B cell (primary cell): ENCODE data around the gene MYL6. TPM values are rescaled to one million over a fixed set of nuclear protein-coding genes. Genes with fewer than 3 reads are reported as not detected.
A peak's percentile ranks its signal among the peaks of the same experiment; 100 is the strongest.

Experiments used
- ATAC-seq: fragments of 200-7000 bp; cut with Tn5 transposase; one replicate; pipeline ENCODE4 v1.10.0; 2021; ENCODE audit warnings: low read depth, mild to moderate bottlenecking, moderate number of reproducible peaks, moderate library complexity
- CTCF ChIA-PET: fragments of 350-600 bp; sonication (Branson Sonifier 250); formaldehyde crosslinking; loops from one replicate; lab custom pipeline; 2021; ENCODE audit warnings: antibody characterized with exemption, inconsistent platforms; lab: Charles Lee
- POLR2A ChIA-PET: fragments of 350-600 bp; sonication (Branson Sonifier 250); formaldehyde crosslinking; loops from one replicate; lab custom pipeline; 2021; ENCODE audit warnings: antibody characterized with exemption; lab: Charles Lee
- DNase-seq: peaks from one replicate; pipeline ENCODE4 v3.0.0; 2013
- H2AFZ ChIP-seq: 2 replicates; pipeline ENCODE4 v1.6.1; 2012; ENCODE audit warnings: mild to moderate bottlenecking, low read depth, low read length; ENCODE audit not compliant: insufficient read depth, poor library complexity, severe bottlenecking
- H3K27ac ChIP-seq, 2 donors: 1 replicate in 1 of 2; 2 replicates in 1 of 2; pipeline ENCODE4 v1.5.1; 2012 to 2013; ENCODE audit warnings: low read length in 2 of 2, mild to moderate bottlenecking in 2 of 2, moderate library complexity in 1 of 2
- H3K27me3 ChIP-seq, 4 experiments: fragments of 200-600 bp in 1 of 4; sonication (generic) in 1 of 4; replicated peaks in 1 of 4; 1 replicate in 2 of 4; 2 replicates in 2 of 4; pipeline versions ENCODE4 v1.6.1 to v1.7.0; 2013 to 2016; ENCODE audit warnings: low read length in 3 of 4, mild to moderate bottlenecking in 2 of 4, mixed read lengths in 1 of 4, moderate library complexity in 1 of 4; ENCODE audit not compliant: insufficient read depth in 4 of 4, control insufficient read depth in 3 of 4; ENCODE audit errors: control extremely low read depth in 1 of 4
- H3K36me3 ChIP-seq, 2 experiments: replicated peaks in 1 of 2; 1 replicate in 1 of 2; 2 replicates in 1 of 2; pipeline versions ENCODE4 v1.6.1 to v1.7.1; 2013; ENCODE audit warnings: low read length in 1 of 2; ENCODE audit not compliant: insufficient read depth in 2 of 2, control insufficient read depth in 1 of 2; ENCODE audit errors: control extremely low read depth in 1 of 2, extremely low read depth in 1 of 2
- H3K4me1 ChIP-seq, 2 donors: fragments of 200-600 bp in 1 of 2; sonication (generic) in 1 of 2; 1 replicate in 1 of 2; 2 replicates in 1 of 2; pipeline versions ENCODE4 v1.5.1 to v1.6.1; 2013 to 2017; ENCODE audit warnings: low read length in 2 of 2; ENCODE audit not compliant: control insufficient read depth in 2 of 2, insufficient read depth in 2 of 2
- H3K4me2 ChIP-seq: replicated peaks from 2 replicates; pipeline ENCODE3; 2012; ENCODE audit warnings: mild to moderate bottlenecking, low read depth, low read length; ENCODE audit not compliant: poor library complexity, severe bottlenecking
- H3K4me3 ChIP-seq, 5 experiments: fragments of 200-600 bp in 1 of 5; sonication (generic) in 1 of 5; 1 replicate in 3 of 5; 2 replicates in 2 of 5; pipeline versions ENCODE4 v1.5.1 to v1.7.0; 2011 to 2016; ENCODE audit warnings: low read length in 4 of 5, mild to moderate bottlenecking in 4 of 5, low read depth in 2 of 5, control low read depth in 1 of 5, moderate library complexity in 1 of 5; ENCODE audit not compliant: insufficient read depth in 1 of 5; ENCODE audit errors: control extremely low read depth in 1 of 5, extremely low read depth in 1 of 5
- H3K79me2 ChIP-seq: fragments of 200-600 bp; sonication (generic); one replicate; pipeline ENCODE4 v1.6.0; 2016; ENCODE audit warnings: low read length; ENCODE audit not compliant: control insufficient read depth, insufficient read depth
- H3K9ac ChIP-seq: fragments of 200-600 bp; sonication (generic); 2 replicates; pipeline ENCODE4 v1.6.1; 2017; ENCODE audit warnings: mild to moderate bottlenecking, low read length, moderate library complexity
- H3K9me3 ChIP-seq, 3 donors: one replicate each; pipeline versions ENCODE4 v1.6.1 to v1.7.1; 2013; ENCODE audit warnings: low read length in 2 of 3; ENCODE audit not compliant: control insufficient read depth in 2 of 3, insufficient read depth in 1 of 3; ENCODE audit errors: control extremely low read depth in 1 of 3
- H4K20me1 ChIP-seq: 2 replicates; pipeline ENCODE4 v1.6.0; 2012; ENCODE audit warnings: mild to moderate bottlenecking, low read length; ENCODE audit not compliant: insufficient read depth, control insufficient read depth, poor library complexity, severe bottlenecking
- H3K27ac Mint-ChIP-seq: one replicate; pipeline ENCODE4 v1.8.0; 2021; ENCODE audit warnings: mixed read lengths
- H3K27me3 Mint-ChIP-seq: one replicate; pipeline ENCODE4 v1.8.0; 2021; ENCODE audit warnings: mixed read lengths
- H3K4me1 Mint-ChIP-seq: one replicate; pipeline ENCODE4 v1.8.0; 2021; ENCODE audit warnings: mixed read lengths
- H3K4me3 Mint-ChIP-seq: one replicate; pipeline ENCODE4 v1.8.0; 2021; ENCODE audit warnings: mixed read lengths
- H3K9me3 Mint-ChIP-seq: one replicate; pipeline ENCODE4 v1.8.0; 2022; ENCODE audit warnings: mixed read lengths; ENCODE audit not compliant: insufficient read depth
- EZH2 ChIP-seq: IDR thresholded peaks from 2 replicates; pipeline ENCODE4 v1.6.1; 2012; ENCODE audit warnings: borderline replicate concordance, low read depth, mild to moderate bottlenecking, moderate library complexity, low read length; ENCODE audit not compliant: insufficient read depth, poor library complexity, severe bottlenecking
- WGBS: methylation state at CpG from one replicate; pipeline ENCODE4 v1.1.5; 2013; ENCODE audit warnings: missing lambda C conversion rate; ENCODE audit not compliant: insufficient coverage; 5-methylcytosine and 5-hydroxymethylcytosine counted together
- intact Hi-C: fragments of 100-400 bp; cut with micrococcal nuclease; formaldehyde crosslinking; loops from one replicate; pipeline ENCODE4 v1.10.0; 2022
- polyA plus RNA-seq: library from polyadenylated mRNA; depleted of rRNA; stranded (reverse); fragments of >200 nt; gene quantifications from 2 replicates; pipeline ENCODE4 v1.2.3, GENCODE V29; 2012
- total RNA-seq, 2 donors: library from RNA; stranded (reverse); fragments of 120-200 nt in 1 of 2; gene quantifications; 1 replicate in 1 of 2; 2 replicates in 1 of 2; pipeline versions ENCODE4 v1.2.3 to v1.2.4, GENCODE V29; 2013 to 2022
- TF ChIP-seq, protein P1 (sequence below): fragments of 200-600 bp; IDR thresholded peaks from one replicate; pipeline ENCODE4 v1.8.0; 2022; ENCODE audit warnings: antibody characterized with exemption, mild to moderate bottlenecking

MYL6 gene
- total and polyA plus RNA-seq, 2 donors (not counting 1 experiment from before 2014, with no cell fraction given), result 675 to 711 TPM

- peak overlapping the region; percentile 97 for H3K27ac Mint-ChIP-seq
- ATAC-seq (peak; percentile 18), DNase-seq (peak; percentile 86)
- H3K36me3 ChIP-seq, result peaks cover 0 to 13% of the 10 kb centered on the region in 2 experiments
- ChIA-PET POLR2A (interaction anchor here (0.6 to 3.2 kb wide), 23 partner anchors 18 to 298 kb away, joined by 3 to 35 read pairs (median 6); partner anchors contain the start of genes COQ10A, CS, ESYT1 and GLS2), CTCF (interaction anchor here (0.5 to 6.7 kb wide), 46 partner anchors 9 to 497 kb away, joined by 3 to 247 read pairs (median 5); partner anchors contain the start of genes ANKRD52, COQ10A, ESYT1 and MYL6B)
- intact Hi-C loops, result loop anchor here (1.0 to 10.0 kb wide), 8 partner anchors 32 to 278 kb away; partner anchors contain the start of genes CNPY2, MYL6, RPS26 and SPRYD4
- H4K20me1 ChIP-seq, result no peaks in the 10 kb centered on the region
- H3K9me3 Mint-ChIP-seq, result no peaks in the 10 kb centered on the region
- H3K79me2 ChIP-seq, result peaks cover 29% of the 10 kb centered on the region
- peaks cover 19 to 34% of the 10 kb centered on the region in 2 donors for H3K4me1 ChIP-seq
- H3K9ac ChIP-seq, result peak overlapping the region; percentile 92
- H3K27me3 ChIP-seq, result no peaks in the 10 kb centered on the region
- H3K4me2 ChIP-seq, result peak overlapping the region; percentile 99
- H3K27ac ChIP-seq, result peak overlapping the region; percentile 75 to 86
- TF ChIP-seq, protein P1, sequence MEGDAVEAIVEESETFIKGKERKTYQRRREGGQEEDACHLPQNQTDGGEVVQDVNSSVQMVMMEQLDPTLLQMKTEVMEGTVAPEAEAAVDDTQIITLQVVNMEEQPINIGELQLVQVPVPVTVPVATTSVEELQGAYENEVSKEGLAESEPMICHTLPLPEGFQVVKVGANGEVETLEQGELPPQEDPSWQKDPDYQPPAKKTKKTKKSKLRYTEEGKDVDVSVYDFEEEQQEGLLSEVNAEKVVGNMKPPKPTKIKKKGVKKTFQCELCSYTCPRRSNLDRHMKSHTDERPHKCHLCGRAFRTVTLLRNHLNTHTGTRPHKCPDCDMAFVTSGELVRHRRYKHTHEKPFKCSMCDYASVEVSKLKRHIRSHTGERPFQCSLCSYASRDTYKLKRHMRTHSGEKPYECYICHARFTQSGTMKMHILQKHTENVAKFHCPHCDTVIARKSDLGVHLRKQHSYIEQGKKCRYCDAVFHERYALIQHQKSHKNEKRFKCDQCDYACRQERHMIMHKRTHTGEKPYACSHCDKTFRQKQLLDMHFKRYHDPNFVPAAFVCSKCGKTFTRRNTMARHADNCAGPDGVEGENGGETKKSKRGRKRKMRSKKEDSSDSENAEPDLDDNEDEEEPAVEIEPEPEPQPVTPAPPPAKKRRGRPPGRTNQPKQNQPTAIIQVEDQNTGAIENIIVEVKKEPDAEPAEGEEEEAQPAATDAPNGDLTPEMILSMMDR, result peak; percentile 41
- no peak for TF ChIP-seq EZH2
- H3K4me1 Mint-ChIP-seq, result peaks cover 49% of the 10 kb centered on the region
- no peaks in the 10 kb centered on the region for H3K27me3 Mint-ChIP-seq
- 1% methylated on average over 22 of the region's 42 CpGs for WGBS
- peak overlapping the region; percentile 98 for H3K4me3 Mint-ChIP-seq
- peak overlapping the region; percentile 97 for H2AFZ ChIP-seq
- H3K9me3 ChIP-seq, result no peaks in the 10 kb centered on the region
- H3K4me3 ChIP-seq, result peak overlapping the region; percentile 22 to 89 (median 85)
Observed at GRCh38 chr12:56189918-56190694, 31.9 kb downstream of the MYL6 start.
